C4-2B (cell line): ENCODE data around the gene KRT85.

Experiments
- H3K27ac ChIP-seq: fragments of 450-650 bp; 2 replicates; pipeline ENCODE4 v1.5.1; 2017
- ZFX ChIP-seq: fragments of 450-650 bp; IDR thresholded peaks from 2 replicates; pipeline ENCODE4 v1.6.1; 2017
- TF ChIP-seq, protein P1 (sequence below): fragments of 450-650 bp; conservative IDR thresholded peaks from 2 replicates; pipeline ENCODE4 v1.5.1; 2017; ENCODE audit warnings: mild to moderate bottlenecking

Gene KRT85

DNA sequence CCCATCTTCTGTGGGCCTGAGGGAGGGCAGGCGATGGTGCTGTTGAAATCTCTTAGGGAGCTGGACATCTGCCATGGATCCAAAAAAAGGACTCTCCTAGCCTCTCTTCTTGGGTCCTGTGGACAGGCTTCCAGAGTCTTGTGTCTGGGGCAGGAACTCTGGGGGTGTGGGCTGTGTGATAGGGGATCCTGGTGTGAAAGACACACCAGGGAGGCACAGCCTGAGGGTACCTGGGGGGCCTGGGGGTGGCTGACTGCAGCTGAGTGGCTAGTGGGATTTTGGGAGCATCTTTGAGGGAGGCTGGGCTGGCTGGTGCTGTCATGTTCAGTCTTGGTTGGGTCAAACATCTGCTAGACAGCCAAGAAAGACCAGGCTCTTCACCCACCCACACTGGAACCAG is 44.3 kb downstream of the KRT85 start:
- TF ChIP-seq ZFX: no peak
- TF ChIP-seq, protein P1, sequence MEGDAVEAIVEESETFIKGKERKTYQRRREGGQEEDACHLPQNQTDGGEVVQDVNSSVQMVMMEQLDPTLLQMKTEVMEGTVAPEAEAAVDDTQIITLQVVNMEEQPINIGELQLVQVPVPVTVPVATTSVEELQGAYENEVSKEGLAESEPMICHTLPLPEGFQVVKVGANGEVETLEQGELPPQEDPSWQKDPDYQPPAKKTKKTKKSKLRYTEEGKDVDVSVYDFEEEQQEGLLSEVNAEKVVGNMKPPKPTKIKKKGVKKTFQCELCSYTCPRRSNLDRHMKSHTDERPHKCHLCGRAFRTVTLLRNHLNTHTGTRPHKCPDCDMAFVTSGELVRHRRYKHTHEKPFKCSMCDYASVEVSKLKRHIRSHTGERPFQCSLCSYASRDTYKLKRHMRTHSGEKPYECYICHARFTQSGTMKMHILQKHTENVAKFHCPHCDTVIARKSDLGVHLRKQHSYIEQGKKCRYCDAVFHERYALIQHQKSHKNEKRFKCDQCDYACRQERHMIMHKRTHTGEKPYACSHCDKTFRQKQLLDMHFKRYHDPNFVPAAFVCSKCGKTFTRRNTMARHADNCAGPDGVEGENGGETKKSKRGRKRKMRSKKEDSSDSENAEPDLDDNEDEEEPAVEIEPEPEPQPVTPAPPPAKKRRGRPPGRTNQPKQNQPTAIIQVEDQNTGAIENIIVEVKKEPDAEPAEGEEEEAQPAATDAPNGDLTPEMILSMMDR: no peak
- H3K27ac ChIP-seq: no peak overlapping the region

DNA sequence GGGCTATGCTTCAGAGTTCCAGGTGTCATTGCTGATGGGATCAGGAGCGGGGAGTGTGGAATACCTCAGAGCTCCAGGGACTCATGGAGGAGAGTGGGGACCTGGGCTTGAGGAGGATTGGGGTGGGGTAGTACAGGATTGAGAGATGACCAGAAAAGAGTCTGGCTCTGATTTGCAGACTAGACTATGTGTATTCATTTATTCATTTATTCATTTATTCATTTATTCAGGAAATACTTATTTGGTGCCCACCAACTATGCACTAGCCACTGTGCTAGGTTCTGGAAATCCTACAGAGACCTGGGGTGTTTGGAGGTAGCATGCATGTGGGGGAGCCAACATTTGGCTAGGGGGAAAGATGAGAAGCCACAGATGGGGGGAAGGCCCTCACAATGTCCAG is 45.2 kb downstream of the KRT85 start:
- TF ChIP-seq, protein P1: no peak
- no peak for TF ChIP-seq ZFX
- H3K27ac ChIP-seq: no peak overlapping the region

DNA sequence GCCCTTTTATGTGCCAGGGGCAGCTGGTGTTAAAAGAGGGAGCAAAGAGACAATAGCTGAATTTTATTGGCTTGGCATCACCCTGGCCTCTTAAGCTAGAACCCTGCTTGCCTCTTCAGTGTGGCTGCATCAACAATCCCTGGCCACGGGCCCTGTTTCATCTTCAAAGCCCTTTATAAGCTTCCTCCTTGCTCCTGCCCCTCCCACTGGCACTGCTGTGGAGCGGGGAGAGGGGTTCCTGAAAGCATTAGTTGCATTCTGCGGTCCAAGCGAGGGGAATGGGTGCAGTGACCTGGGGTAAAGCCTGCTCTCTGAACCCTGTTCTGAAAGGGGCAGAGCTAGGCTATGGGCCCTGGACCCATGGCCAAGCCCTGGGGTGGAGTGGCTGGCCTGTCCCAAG is 45.9 kb downstream of the KRT85 start:
- no peak for TF ChIP-seq ZFX
- TF ChIP-seq, protein P1: no peak
- no peak overlapping the region for H3K27ac ChIP-seq

DNA sequence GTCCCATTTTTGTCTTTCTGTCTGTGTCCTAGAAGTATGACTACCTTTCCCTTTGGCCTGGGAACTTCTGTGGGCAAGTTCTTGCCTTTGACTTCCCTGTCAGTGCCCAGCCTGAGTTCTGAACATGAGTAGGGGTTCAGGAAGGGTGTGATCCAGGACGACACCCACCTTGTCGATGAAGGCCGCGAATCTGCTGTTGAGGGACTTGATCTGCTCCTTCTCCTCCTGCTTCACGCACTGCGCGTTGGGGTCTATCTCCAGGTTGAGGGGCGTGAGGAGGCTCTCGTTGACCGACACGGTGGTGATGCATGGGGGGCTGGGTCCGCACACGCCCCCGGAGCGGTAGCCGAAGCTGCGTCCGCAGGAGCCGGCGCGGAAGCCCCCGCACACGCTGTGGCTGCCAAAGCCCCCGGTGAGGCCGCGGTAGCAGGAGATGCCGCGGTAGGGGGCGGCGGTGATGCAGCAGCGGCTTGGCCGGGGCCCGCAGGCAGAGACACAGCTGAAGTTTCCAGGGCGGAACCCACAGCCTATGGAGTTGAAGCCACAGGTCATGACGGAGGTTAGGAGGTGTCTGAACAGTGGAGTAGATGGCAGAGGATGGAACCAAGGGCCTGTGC is 46.4 kb downstream of the KRT85 start, which contains the start of gene KRT83:
KRT83 (minus strand) TSS at position 615 of the 617 bp plus-strand sequence; CDS start at position 552, 63 bp downstream.
- no peak for TF ChIP-seq ZFX
- TF ChIP-seq, protein P1: no peak
- H3K27ac ChIP-seq: no peak within 1 kb of the TSS

GRCh38 chr12:52319097-52319496 is 48.2 kb downstream of the KRT85 start:
- TF ChIP-seq, protein P1: no peak; the same call in 1 of the 2 replicates
- TF ChIP-seq ZFX: no peak
- no peak overlapping the region for H3K27ac ChIP-seq

DNA sequence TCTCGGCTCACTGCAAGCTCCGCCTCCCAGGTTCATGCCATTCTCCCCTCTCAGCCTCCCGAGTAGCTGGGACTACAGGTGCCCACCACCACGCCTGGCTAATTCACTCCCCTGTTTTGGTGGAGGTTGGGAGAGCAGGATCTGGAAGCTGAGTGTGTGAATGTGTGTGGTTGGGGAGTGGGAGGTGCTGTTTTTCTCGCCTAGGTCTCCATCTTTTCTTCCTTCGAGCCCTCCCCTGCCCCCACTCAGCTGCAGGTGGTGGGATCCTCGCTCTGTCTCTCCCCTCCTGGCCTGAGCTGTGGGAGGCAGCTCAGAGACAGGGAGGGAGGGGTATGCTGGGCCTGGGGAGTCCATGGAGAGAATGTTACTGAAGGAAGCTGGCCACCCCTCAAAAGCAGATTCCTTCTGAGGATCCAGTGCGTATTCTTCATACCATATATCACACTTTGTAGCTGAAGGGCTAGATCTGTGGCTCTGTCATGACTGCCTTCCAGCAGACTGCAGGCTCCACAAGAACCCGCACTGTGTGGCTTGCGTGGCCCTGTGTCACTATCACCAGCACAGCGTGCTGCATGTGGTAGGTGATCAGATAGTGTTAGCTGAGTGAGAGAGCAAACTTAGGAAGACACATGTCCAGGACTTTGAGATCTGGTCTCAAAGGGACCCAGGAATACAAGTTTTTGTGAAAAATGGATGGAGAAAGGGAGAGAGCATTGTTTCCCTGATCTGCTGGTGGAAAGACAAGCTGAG is 48.9 kb downstream of the KRT85 start:
- no peak for TF ChIP-seq ZFX
- TF ChIP-seq, protein P1: no peak
- no peak overlapping the region for H3K27ac ChIP-seq

- H3K27ac ChIP-seq: no peak overlapping the region
- TF ChIP-seq ZFX: no peak
- TF ChIP-seq, protein P1: no peak
Measured at GRCh38 chr12:52317468-52318052, 49.7 kb downstream of the KRT85 start.
